GM21381 (cell line): ENCODE data around the gene EP400.
A peak's percentile ranks its signal among the peaks of the same experiment; 100 is the strongest.

Experiments used
- ATAC-seq: cut with Tn5 transposase; IDR thresholded peaks from one replicate; pipeline ENCODE4 v1.9.1; 2021; ENCODE audit warnings: mild to moderate bottlenecking, moderate library complexity; ENCODE audit not compliant: unreplicated experiment

The EP400 gene

DNA sequence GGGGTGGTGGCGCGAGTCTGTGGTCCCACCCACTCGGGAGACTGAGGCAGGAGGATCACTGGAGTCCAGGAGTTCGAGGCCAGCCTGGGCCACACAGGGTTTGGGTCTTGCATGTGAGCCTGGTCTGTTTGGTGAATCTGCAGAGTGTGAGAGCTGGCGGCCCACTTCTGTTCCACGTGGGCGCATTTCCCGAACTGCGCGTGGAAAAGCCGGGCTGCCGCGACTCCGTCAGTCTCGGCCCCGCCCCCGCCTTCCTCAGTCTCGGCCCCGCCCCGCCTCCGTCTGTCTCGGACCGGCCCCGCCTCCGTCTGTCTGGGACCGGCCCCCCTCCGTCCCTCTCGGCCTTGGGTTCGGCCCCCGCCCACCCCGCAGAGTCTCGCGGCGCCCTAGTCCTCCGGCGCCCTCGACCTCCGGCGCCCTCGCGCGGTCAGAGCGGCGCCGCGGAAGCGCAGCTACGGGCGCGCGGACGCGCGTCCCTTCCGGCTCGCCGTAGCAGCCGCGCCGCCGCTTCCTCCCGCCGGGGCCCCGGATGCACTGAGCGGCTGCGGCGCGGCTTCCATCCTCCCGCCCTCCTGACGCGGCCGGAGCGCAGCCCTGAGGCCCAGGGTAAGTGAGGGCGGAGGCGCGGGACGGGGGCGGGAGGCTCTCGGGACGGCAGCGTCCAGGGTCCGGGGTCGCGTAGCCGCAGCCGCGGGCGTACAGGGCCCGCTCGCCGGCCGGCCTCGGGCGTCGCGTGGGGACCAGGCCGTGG lies at the start of gene EP400:
Gene EP400, plus strand, starts transcription at position 512 of the 751 bp plus-strand sequence. CDS start 10,678 bp downstream, outside the sequence.
- peak; percentile 89 for ATAC-seq

DNA sequence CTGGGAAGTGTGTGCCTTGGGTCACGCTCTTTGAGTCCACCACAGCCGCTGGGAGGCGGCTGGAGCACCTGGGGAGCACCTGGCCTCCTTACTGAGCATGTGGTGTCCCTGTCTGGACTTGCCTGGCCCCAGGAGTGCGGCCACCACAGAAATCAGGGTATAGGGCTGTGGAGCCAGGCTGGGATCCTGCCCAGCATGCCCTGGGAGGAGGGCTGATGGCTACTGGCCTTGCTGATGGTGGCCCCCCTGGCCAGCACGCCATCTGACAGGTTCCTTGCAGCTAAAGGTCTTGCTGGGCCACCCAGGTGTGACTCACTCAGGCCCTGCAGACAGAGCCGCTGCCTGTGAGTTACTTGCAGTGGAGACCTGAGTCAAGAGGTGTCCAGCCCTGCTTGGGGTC lies 49.3 kb upstream of the EP400 start:
- ATAC-seq, result no peak

DNA sequence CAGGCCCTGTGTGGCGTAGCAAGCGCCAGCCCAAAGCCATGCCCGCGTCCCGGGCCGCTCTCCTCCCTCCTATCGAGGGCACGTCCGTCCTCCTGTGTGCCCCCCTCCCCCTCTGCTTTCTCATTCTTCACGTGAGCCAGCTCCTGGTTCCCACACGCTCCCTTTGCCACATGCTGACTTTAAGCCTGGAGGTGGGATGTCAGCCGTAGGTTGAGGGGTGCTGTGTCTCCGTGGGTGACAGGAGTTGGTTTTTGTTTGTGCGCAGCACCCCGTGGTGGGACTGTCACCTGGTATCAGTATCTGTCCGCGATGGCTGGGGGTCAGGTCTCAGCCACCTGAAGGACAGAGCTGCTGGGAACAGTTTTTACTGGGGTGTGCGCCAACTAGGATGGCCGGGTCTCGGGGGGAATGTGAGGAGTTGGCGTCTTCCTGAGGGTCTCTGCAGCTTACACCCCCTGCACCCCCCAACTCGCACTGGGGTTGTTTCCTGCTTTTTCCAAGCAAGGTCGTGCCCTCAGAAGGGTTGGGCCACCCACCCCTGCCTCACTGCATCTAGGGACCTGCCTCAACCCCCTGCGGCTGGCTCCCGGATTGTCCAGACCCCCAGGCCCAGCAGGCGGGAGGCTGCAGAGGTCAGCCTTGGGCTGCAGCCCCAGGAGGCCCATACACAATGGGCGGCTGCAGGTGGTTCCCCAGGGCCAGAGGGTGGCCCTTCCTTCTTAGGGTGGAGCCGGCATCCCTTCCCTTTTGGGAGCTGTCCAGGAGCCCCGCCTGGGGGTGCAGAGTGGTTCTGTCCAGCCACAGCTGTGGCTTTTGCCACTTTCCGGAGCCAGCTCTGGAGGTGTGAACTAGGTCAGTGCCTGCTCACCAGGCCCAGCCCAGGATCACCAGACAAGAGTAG lies 48.1 kb upstream of the EP400 start:
- ATAC-seq, result no peak

GRCh38 chr12:131902332-131903241 lies 47.2 kb upstream of the EP400 start:
- ATAC-seq, result no peak

- ATAC-seq, result no peak
Measured at GRCh38 chr12:131903270-131904255, 46.2 kb upstream of the EP400 start.

- no peak for ATAC-seq
Measured at GRCh38 chr12:131904346-131904745, 45.4 kb upstream of the EP400 start.

DNA sequence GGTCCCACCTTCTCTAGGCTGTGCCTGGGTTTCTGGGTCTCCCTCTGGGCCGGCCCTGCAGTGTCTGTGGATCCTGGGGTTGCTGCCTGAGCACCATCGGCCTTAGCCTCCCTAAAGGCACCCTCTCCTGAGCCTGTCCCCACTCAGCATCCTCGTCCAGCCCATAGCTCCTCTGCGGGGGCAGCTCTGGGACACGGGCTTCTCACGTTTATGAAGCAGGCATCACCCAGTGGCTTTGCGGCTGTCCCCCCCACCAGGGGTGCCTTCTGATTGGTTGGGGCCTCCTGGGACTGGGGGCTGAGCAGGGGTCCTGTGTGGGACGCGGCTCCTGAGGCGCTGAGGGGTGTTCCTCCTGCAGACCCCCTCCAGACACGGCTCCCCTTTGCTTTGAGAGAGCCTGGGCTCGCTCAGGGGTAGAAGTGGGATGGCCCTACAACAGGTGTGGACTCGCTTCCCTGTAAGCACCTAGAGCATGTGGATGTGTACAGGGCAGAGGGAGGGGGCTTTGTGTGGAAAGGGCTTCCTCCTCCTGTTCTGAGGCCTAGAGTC lies 44.6 kb upstream of the EP400 start:
- ATAC-seq, result no peak

GRCh38 chr12:131905630-131906091 lies 44.1 kb upstream of the EP400 start:
- ATAC-seq, result no peak

- no peak for ATAC-seq
Measured at GRCh38 chr12:131907379-131908091, 42.2 kb upstream of the EP400 start.

DNA sequence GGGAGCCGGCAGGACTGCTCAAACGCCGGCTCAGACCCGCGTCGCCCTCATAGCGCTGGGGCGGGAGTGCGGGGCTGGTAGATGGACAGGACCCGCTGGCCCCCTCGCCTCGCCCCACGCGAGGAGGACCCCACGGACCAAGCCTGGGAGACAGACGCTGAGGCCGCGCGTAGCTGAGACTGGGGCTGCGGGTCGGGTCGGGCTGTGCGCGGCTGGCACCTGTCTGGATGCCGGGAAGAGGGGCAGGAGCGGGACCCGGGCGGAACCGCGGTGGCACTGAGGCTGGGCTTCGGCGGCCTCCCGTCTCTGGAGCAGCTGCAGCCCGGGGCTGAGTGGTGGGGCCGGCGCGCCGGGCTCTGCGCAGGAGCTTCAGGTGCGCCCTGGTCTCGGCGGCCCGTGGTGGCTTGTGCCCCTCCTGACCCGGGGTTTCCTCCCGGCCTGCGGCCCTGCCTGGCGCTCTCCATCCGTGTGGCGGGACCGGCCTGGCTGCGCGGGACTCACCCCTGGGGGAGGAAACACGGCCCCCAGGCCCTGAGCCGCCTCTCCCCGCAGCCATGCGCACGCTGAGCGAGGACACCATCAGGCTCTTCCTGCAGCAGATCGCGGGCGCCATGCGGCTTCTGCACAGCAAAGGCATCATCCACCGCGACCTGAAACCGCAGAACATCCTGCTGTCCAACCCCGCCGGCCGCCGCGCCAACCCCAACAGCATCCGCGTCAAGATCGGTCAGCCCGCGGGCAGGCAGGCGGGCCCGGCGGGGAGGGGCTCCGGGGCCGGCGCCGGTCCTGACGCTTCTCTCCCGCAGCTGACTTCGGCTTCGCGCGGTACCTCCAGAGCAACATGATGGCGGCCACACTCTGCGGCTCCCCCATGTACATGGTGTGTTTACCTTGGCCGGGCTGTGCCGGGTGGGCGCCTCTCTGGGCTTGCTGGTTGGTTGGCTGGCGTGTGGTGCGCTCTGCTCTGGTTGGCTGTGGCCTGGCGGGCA lies 41.4 kb upstream of the EP400 start:
- no peak for ATAC-seq

GRCh38 chr12:131909081-131909751 lies 40.5 kb upstream of the EP400 start:
- ATAC-seq, result no peak

DNA sequence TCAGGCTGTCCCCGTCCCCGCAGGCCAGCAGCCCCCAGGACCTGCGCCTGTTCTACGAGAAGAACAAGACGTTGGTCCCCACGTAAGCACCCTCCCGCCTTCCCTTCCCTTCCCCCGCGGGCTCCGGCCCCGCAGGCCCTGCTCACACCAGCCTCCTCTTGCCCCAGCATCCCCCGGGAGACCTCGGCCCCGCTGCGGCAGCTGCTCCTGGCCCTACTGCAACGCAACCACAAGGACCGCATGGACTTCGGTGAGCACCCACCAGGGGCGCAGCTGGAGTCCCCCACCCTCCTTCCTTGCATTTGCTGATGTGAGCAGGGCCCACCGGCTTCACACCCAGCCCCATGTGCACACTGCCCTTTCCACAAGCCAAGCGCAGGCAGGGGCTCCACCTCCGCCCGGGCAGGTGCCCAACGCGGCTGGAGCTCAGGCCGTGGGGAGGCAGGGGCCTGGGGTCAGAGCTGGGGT lies 40.0 kb upstream of the EP400 start:
- ATAC-seq, result no peak

DNA sequence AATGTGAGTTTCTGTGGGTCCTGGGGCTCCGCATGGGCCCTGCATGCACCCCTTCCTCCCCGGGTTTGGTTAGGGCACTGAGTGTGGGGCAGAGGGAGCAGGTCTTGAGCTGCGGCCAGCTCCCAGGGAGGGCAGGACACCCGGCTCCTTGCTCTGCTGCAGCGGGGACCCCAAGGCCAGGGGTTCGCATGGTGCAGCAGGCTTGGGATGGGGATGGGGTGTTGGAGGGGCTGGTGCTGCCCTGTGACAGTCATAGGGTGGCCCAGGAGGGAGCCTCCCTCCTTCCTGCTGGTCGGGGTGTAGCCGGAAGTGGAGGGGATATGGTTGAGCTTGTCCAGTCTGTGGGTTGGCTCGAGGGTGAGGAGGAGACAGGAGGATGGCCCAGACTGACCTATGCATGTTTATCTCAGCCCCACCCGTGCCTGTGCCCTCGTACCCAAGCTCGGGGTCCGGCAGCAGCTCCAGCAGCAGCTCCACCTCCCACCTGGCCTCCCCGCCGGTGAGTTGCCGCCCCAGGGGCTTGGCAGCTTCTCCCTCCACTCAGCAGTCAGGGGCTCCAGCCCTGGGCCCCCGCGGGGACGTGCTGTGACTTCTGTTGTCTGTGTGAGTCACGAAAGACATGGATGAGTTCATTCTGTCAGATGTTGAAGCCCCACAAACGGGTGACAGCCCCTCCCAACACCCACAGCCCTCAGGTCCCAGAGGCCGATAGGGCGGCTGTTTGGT lies 39.3 kb upstream of the EP400 start:
- no peak for ATAC-seq

DNA sequence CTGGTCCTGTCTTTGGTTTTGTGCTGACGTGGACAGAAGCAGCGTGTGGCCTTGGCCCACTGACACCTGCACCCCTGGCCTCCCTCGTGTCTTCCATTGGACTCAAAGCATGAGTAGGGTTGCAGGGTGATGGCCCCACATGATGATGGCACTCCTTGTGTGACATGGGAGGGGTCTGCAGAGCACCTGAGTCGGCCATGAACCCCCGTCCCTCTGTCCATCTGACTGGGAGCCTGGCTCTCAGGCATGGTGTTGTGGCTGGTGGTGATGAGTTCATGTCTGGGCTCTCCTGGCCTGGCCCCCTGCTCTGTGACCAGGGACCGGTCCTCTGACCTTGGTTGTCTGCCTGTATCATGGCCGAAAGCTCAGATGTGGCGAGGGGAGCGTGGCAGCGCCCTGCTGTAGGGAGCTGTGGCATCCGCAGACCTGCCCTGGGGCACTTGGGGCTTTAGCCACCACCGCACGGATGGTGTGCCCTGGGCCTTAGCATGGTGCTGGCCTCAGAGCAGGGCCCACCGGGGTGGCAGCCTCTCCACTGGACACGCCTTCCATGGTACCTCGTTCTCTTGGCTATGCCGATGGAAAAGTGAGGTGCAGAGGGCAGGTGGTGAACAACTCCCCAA lies 38.6 kb upstream of the EP400 start:
- ATAC-seq, result no peak

DNA sequence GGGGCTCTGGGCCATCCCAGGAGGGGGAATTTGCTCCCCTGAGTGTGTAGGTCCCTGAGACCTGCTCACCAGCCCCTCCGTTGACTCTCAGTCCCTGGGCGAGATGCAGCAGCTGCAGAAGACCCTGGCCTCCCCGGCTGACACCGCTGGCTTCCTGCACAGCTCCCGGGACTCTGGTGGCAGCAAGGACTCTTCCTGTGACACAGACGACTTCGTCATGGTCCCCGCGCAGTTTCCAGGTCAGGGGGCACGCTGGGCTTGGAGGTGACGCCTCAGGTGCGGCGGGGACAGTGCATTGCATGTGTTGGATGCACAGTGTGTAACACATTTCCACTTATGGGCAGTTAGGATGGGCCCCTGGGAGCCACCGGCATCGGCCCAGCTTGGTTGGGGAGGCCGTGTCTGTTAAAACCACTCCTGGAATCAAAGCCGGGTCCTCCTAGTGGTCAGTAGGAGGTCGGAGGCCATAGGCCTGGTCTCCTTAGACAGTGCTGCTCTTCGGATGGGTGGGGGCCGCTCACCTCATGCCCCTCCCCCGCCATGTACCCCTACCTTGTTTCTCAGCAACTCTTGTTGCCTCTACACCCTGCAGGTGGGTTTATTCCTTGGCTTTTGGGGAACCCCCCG lies 37.8 kb upstream of the EP400 start:
- no peak for ATAC-seq
